ENCODE results near the gene GLI3.

DNA sequence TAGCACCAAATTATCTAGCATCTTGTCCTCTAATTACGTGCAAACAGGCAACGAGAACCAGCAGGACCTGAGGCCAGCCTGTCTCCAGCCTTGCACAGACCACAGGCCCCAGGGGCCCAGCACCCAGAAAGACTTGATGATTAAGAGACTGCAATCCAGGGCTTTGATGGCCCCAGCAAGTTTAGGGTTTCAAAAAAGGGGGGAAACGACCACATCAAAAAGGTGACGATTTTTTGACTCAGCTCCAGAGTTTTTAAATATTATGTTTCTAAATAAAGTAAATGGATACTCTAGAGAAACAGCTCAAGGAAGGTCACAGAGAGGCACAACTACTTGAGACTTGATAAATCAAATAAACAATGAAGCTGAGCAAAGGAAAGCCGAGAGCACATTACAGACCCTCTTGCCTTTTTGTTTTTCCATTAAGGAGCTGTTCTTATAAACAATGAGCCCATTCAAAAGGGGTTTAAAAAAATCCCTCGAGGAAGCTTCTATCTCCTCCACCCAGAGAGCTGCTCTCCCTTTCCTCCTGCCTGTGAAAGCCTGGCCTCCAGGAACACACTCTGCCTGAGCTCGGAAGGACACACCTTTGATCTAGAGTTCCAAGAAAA is 44.1 kb downstream of the GLI3 start:
- TF ChIP-seq, protein P1, sequence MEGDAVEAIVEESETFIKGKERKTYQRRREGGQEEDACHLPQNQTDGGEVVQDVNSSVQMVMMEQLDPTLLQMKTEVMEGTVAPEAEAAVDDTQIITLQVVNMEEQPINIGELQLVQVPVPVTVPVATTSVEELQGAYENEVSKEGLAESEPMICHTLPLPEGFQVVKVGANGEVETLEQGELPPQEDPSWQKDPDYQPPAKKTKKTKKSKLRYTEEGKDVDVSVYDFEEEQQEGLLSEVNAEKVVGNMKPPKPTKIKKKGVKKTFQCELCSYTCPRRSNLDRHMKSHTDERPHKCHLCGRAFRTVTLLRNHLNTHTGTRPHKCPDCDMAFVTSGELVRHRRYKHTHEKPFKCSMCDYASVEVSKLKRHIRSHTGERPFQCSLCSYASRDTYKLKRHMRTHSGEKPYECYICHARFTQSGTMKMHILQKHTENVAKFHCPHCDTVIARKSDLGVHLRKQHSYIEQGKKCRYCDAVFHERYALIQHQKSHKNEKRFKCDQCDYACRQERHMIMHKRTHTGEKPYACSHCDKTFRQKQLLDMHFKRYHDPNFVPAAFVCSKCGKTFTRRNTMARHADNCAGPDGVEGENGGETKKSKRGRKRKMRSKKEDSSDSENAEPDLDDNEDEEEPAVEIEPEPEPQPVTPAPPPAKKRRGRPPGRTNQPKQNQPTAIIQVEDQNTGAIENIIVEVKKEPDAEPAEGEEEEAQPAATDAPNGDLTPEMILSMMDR (IDR thresholded peaks at IDR 0.05; ENCODE audit: low read length), result no peak
- no peak for TF ChIP-seq EZH2phosphoT487 (IDR thresholded peaks at IDR 0.05; ENCODE audit: low read length)
- TF ChIP-seq EZH2 (optimal IDR thresholded peaks at IDR 0.05; ENCODE audit: low read depth, low read length), result no peak
